ENCODE data around the gene BUD13.

- no peak for TF ChIP-seq EZH2 (IDR thresholded peaks at IDR 0.05; ENCODE audit: borderline replicate concordance, low read depth, low read length, poor library complexity, severe bottlenecking)
- TF ChIP-seq CTCF (conservative IDR thresholded peaks at IDR 0.05; ENCODE audit: low read depth, low read length): no peak
Measured at GRCh38 chr11:116740741-116741140, 32.0 kb downstream of the BUD13 start.
